Panc1 (cell line): ENCODE data around the gene COMMD1. TPM values are rescaled to one million over a fixed set of nuclear protein-coding genes. Genes with fewer than 3 reads are reported as not detected.

Experiments
- ATAC-seq: fragments of 200-7000 bp; cut with Tn5 transposase; 2 replicates; pipeline ENCODE4 v1.9.1; 2020; ENCODE audit warnings: mild to moderate bottlenecking, moderate library complexity
- BruUV-seq: library from RNA; stranded (reverse); fragments of 400-500 nt; replicated peaks from 2 replicates; lab custom pipeline; 2021; lab: Mats Ljungman, UMichigan
- CTCF ChIA-PET: fragments of 300-600 bp; sonication (Branson Sonifier 250); formaldehyde crosslinking; loops from one replicate; lab custom pipeline; 2022; ENCODE audit warnings: antibody characterized with exemption; lab: Charles Lee
- POLR2A ChIA-PET: fragments of 300-600 bp; sonication (Branson Sonifier 250); formaldehyde crosslinking; loops from one replicate; lab custom pipeline; 2022; ENCODE audit warnings: antibody characterized with exemption; lab: Charles Lee
- DNase-seq: peaks from one replicate; pipeline ENCODE4 v3.0.0-alpha.2; 2010; ENCODE audit warnings: low read depth, low spot score
- H3K27ac ChIP-seq: 2 replicates; pipeline ENCODE4 v1.5.1; 2011; ENCODE audit warnings: mild to moderate bottlenecking, low read length, inconsistent platforms
- H3K27me3 ChIP-seq: fragments of 200-500 bp; sonication (Bioruptor generic); 2 replicates; pipeline ENCODE4 v1.6.0; 2014; ENCODE audit warnings: low read length, inconsistent platforms; ENCODE audit not compliant: control insufficient read depth, insufficient read depth
- H3K36me3 ChIP-seq: fragments of 200-500 bp; sonication (Bioruptor generic); 2 replicates; pipeline ENCODE4 v1.5.1; 2014; ENCODE audit warnings: inconsistent platforms, mild to moderate bottlenecking, low read length, moderate library complexity; ENCODE audit not compliant: control insufficient read depth, insufficient read depth
- H3K4me1 ChIP-seq: 2 replicates; pipeline ENCODE4 v1.5.1; 2011; ENCODE audit warnings: inconsistent platforms, mild to moderate bottlenecking, low read length, moderate library complexity; ENCODE audit not compliant: control insufficient read depth, insufficient read depth
- H3K4me3 ChIP-seq, 2 experiments: 2 replicates each; pipeline ENCODE4 v1.5.1; 2011 to 2012; ENCODE audit warnings: low read depth in 2 of 2, low read length in 2 of 2, mild to moderate bottlenecking in 2 of 2, inconsistent platforms in 1 of 2, moderate library complexity in 1 of 2
- H3K9me3 ChIP-seq: fragments of 200-500 bp; sonication (Bioruptor generic); 2 replicates; pipeline ENCODE4 v1.5.1; 2014; ENCODE audit warnings: low read depth, mild to moderate bottlenecking, inconsistent platforms, low read length, moderate library complexity; ENCODE audit not compliant: control insufficient read depth, insufficient read depth
- POLR2AphosphoS5 ChIP-seq: IDR thresholded peaks from 2 replicates; pipeline ENCODE4 v1.6.1; 2012; ENCODE audit warnings: mild to moderate bottlenecking, low read depth, low read length, moderate library complexity
- REST ChIP-seq, 2 experiments: IDR thresholded peaks; 2 replicates each; pipeline ENCODE4 v1.6.1; 2011 to 2012; ENCODE audit warnings: low read depth in 2 of 2, control low read depth in 1 of 2, low read length in 1 of 2, mild to moderate bottlenecking in 1 of 2, moderate library complexity in 1 of 2; ENCODE audit not compliant: insufficient read depth in 1 of 2
- SIN3A ChIP-seq: IDR thresholded peaks from 2 replicates; pipeline ENCODE4 v1.6.1; 2012; ENCODE audit warnings: low read depth, mild to moderate bottlenecking, low read length, moderate library complexity, borderline replicate concordance; ENCODE audit not compliant: insufficient read depth
- TCF7L2 ChIP-seq: IDR thresholded peaks from 2 replicates; pipeline ENCODE4 v1.6.1; 2011; ENCODE audit warnings: mild to moderate bottlenecking, low read depth, low read length, inconsistent platforms
- in situ Hi-C: cut with HindIII; loops from 2 replicates; pipeline ENCODE4 v1.10.0; 2016; ENCODE audit warnings: low sequenced_read_pairs, low pct_unique_long_range_greater_than_20kb
- intact Hi-C: fragments of 100-400 bp; cut with micrococcal nuclease; formaldehyde crosslinking; loops from one replicate; pipeline ENCODE4 v1.10.0; 2022; ENCODE audit not compliant: unreplicated experiment
- total RNA-seq: library from RNA; stranded (reverse); gene quantifications from one replicate; pipeline ENCODE4 v1.2.1, GENCODE V29; 2021; ENCODE audit not compliant: unreplicated experiment
- TF ChIP-seq, protein P1 (sequence below): fragments of 450-650 bp; IDR thresholded peaks from 2 replicates; pipeline ENCODE4 v1.5.1; 2017; ENCODE audit warnings: mild to moderate bottlenecking

COMMD1 gene
- total RNA-seq, 1 experiment from 2014 or later, result 40.3 TPM

DNA sequence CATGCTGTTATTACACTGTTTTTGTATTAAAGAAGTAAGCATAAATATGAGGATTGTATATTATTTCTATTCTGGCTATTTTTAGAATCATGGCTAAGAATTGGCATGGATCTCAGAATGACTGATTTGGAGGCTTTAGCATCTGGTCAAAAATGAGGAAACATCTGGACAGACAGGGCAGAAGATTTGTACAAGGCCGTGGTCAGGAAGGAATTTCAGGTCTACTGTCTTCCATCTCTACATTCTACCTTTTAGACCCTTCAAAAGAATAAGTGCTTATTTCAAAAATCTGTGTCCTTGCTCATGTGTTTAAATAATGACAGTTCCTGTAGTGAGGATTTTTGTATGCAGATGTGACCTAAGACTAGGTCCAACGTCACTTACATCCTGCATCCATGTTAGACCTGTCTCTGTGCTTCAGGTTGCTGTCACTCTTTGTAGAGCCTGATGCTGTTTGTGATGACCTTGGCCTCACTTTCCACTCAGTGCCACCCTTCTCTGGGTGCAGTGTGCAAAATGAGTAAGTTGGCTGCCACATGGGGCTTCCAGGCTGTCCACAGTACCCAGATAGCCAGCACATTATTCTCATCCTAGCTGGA, 235.8 kb downstream of the COMMD1 start:
- in situ Hi-C loops, result no loop called here
- DNase-seq, result no peak
- Histone ChIP-seq H3K4me1 (no peaks in the 10 kb centered on the region), H3K4me3 (no peak overlapping the region), H3K27me3 (no peaks in the 10 kb centered on the region), H3K9me3 (no peaks in the 10 kb centered on the region), H3K27ac (no peak overlapping the region), H3K36me3 (no peaks in the 10 kb centered on the region)
- no TSS peak for BruUV-seq
- ChIA-PET POLR2A (interaction anchor here (0.6 kb wide), 1 partner anchor 1811 kb away, joined by 17 read pairs; no protein-coding TSS in a partner anchor), CTCF (no interaction called here)
- intact Hi-C loops, result no loop called here
- ATAC-seq, result no peak
- TF ChIP-seq, protein P1, sequence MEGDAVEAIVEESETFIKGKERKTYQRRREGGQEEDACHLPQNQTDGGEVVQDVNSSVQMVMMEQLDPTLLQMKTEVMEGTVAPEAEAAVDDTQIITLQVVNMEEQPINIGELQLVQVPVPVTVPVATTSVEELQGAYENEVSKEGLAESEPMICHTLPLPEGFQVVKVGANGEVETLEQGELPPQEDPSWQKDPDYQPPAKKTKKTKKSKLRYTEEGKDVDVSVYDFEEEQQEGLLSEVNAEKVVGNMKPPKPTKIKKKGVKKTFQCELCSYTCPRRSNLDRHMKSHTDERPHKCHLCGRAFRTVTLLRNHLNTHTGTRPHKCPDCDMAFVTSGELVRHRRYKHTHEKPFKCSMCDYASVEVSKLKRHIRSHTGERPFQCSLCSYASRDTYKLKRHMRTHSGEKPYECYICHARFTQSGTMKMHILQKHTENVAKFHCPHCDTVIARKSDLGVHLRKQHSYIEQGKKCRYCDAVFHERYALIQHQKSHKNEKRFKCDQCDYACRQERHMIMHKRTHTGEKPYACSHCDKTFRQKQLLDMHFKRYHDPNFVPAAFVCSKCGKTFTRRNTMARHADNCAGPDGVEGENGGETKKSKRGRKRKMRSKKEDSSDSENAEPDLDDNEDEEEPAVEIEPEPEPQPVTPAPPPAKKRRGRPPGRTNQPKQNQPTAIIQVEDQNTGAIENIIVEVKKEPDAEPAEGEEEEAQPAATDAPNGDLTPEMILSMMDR, result no peak
- TF ChIP-seq POLR2AphosphoS5 (no peak), TCF7L2 (no peak), REST (IDR thresholded peaks at IDR 0.05; ENCODE audit: insufficient read depth in 1 of 2, low read depth in 2 of 2, low read length in 1 of 2) (no peak), SIN3A (no peak)

GRCh38 chr2:62142054-62142453, 236.6 kb downstream of the COMMD1 start:
- ChIA-PET CTCF (no interaction called here), POLR2A (no interaction called here)
- no peak for TF ChIP-seq REST (IDR thresholded peaks at IDR 0.05; ENCODE audit: insufficient read depth in 1 of 2, low read depth in 2 of 2, low read length in 1 of 2)
- no peak for TF ChIP-seq POLR2AphosphoS5
- Histone ChIP-seq H3K9me3 (no peaks in the 10 kb centered on the region), H3K27ac (no peak overlapping the region), H3K36me3 (no peaks in the 10 kb centered on the region), H3K4me3 (no peak overlapping the region), H3K4me1 (no peaks in the 10 kb centered on the region), H3K27me3 (no peaks in the 10 kb centered on the region)
- no TSS peak for BruUV-seq
- ATAC-seq (no peak), DNase-seq (no peak)
- in situ Hi-C loops, result no loop called here
- intact Hi-C loops, result no loop called here
